Measurements from ENCODE around the gene LRRC4C.

LRRC4C gene

DNA sequence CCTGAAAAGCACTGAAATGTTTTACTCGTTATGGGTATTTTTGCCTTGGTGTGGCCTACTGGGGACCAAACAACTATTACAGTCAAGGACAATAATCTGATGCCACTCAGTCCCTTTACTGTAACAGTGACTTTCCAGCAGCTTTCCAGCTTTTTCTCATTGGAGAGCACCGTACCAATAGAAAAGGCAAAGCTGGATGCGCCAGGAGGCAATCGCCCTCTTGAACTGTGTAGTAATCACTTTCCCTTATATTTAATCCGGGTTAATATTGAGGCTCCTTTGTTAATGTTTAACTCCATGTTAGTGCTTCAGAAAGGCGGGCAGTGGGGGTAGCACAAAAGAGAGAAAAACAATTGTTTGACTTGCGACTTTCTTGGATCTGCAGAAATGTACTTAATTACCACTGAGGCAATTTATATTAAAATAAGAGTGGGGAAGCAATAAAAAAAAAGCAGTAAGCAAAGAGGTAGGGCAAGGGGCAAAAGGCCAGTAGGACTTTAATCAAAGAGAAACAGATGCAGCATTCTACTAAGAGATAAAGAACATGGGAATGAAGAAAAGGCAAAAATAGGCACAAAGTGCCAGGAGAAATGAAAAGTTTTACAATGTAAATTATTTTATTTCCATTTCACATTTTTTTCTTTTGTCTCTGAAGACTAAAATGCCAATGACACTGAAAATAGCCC, 81.6 kb downstream of the LRRC4C start:
- no peak for TF ChIP-seq JUND (IDR thresholded peaks at IDR 0.05; ENCODE audit: low read depth)
- in situ Hi-C loops (cut with HindIII; ENCODE audit: low pct_unique_long_range_greater_than_20kb, low sequenced_read_pairs): no loop called here

DNA sequence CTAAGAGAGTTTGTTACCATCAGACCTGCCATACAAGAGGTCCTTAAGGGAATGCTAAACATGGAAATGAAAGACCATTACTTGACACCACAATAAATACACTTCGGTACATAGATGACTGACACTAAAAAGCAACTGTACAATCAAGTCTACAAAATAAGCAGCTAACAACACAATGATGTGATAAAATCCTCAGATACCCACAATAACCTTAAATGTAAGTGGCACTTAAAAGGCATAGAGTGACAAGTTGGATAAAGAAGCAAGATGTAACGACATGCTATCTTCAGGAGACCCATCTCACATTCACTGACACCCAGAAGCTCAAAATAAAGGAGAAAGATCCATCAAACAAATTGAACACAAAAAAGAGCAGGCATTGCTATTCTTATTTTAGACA, 107.6 kb downstream of the LRRC4C start:
- no peak for TF ChIP-seq JUND (IDR thresholded peaks at IDR 0.05; ENCODE audit: low read depth)
- in situ Hi-C loops (cut with HindIII; ENCODE audit: low pct_unique_long_range_greater_than_20kb, low sequenced_read_pairs): no loop called here
- DNase-seq (ENCODE audit: low read depth in 1 of 2, low spot score in 1 of 2): no peak

More for the DNA sequence above, 81.6 kb downstream of the LRRC4C start:
- DNase-seq (ENCODE audit: low read depth in 1 of 2, low spot score in 1 of 2): no peak

DNA sequence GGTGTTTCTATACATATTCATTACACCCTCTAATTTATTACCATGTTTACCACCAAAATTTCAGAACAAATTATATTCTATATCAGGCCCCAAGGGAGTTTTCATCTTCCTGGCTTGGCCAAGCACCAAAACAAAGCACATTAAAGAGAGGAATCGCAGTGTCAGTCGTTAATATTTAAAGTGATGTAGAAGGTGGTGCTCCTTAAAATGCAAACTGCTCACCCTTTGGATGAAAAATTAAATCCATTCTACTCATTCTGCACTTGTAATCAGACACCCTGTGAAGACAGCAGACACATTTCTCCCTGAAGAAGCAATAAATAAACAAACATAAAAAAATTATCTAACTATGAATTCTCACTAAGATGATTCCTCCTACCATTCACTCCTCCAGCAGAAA, 113.4 kb downstream of the LRRC4C start:
- DNase-seq (ENCODE audit: low read depth in 1 of 2, low spot score in 1 of 2): no peak
- TF ChIP-seq JUND (IDR thresholded peaks at IDR 0.05; ENCODE audit: low read depth): no peak
- in situ Hi-C loops (cut with HindIII; ENCODE audit: low pct_unique_long_range_greater_than_20kb, low sequenced_read_pairs): no loop called here

DNA sequence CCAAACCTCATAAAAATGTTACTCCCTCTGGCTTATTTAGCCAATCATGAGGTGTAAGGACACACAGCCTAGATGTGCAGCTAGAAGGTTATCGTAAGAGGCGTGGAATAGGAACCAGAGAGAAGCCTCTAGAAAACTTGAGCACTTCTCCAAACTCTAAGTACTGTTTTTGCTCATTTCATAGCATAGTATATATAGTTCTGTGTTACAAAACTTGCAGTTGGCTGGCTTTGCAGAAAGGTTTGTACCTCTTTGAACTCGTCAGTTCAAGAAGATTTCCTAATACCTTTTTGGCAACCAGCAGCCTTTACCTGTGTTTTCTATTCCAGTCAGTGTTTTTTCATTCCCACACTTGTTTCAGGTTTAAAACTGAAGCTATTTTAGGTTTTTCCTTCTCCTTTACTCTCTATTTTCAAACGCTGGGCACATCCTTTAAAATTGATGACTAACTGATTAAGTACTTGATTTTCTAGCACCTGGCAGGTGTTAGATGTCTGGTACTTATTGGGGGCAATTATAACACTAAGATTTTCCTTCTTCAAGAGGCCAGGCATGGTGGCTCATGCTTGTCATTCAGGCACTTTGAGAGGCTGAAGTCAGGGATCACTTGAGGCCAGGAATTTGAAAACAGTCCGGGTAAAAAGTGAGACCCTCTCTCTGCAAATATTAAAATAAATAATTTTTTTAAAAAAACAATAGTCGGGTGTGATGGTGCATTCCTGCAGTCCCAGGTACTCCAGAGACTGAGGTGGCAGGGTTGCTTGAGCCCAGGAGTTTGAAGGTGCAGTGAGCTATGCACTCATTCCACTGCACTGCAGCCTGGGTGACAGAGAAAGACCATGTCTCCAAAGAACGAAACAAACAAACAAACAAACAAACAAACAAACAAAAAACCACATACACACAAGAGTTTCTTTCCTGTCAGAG, 125.2 kb downstream of the LRRC4C start:
- in situ Hi-C loops (cut with HindIII; ENCODE audit: low pct_unique_long_range_greater_than_20kb, low sequenced_read_pairs): no loop called here
- no peak for DNase-seq (ENCODE audit: low read depth in 1 of 2, low spot score in 1 of 2)
- no peak for TF ChIP-seq JUND (IDR thresholded peaks at IDR 0.05; ENCODE audit: low read depth)

DNA sequence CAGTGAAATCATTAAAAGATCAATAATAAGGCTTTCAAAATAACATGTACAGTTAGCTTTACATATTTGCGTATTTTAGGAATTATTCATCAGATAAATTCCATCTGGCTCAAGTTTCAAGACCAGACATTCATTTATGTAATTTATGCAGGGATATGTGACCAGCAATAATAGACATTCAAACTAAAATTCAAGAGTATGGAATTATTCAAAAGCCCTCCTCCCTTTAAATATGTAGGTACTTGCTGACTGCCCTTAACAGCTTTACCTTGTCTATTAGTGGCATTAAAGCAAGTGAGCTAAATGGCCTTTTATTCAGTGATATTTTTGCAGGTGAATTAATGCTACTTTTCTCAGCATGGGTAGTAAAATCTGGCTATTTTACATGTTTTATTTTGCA, 126.1 kb downstream of the LRRC4C start:
- DNase-seq (ENCODE audit: low read depth in 1 of 2, low spot score in 1 of 2): no peak
- TF ChIP-seq JUND (IDR thresholded peaks at IDR 0.05; ENCODE audit: low read depth): no peak

DNA sequence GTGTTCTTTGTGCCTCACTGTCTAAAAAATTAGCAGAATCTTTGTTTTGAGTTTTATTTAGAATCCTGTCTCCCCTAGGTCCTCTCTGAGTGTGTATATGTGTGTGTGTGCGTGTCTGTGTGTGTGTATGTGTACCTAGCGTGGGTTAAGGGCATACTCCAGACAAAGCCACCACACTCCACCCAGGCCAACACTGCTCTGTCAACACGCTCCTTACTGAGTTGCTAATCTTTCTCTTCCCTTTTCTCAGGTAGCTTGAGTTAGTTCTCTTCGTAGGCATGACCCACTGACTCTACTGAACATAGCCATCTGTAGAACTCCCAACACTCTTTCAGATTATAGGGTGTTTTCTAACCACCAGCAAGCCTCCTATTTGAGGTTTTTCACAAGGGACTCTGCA, 131.1 kb downstream of the LRRC4C start:
- no peak for TF ChIP-seq JUND (IDR thresholded peaks at IDR 0.05; ENCODE audit: low read depth)
- in situ Hi-C loops (cut with HindIII; ENCODE audit: low pct_unique_long_range_greater_than_20kb, low sequenced_read_pairs): no loop called here
- no peak for DNase-seq (ENCODE audit: low read depth in 1 of 2, low spot score in 1 of 2)

More for the DNA sequence above, 126.1 kb downstream of the LRRC4C start:
- in situ Hi-C loops (cut with HindIII; ENCODE audit: low pct_unique_long_range_greater_than_20kb, low sequenced_read_pairs): no loop called here

DNA sequence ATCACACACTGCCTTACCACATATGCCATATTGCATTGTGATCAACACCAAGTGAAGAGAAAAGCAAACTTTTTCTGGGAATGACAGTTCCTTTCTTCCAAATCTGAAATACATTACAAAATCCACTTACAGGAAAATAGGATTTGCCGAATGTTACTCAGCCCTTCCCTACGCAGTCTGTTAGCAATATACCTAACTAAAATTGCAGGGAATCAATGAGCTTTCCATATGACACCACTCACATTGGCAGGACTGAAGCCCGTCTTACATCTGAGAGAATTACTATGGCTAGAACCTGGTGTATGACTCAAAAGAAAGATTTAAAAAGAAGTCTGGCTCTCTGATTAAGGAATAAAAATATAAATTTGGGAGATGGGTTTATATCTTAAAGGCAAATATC, 136.0 kb downstream of the LRRC4C start:
- DNase-seq (ENCODE audit: low read depth in 1 of 2, low spot score in 1 of 2): no peak
- in situ Hi-C loops (cut with HindIII; ENCODE audit: low pct_unique_long_range_greater_than_20kb, low sequenced_read_pairs): no loop called here
- no peak for TF ChIP-seq JUND (IDR thresholded peaks at IDR 0.05; ENCODE audit: low read depth)

DNA sequence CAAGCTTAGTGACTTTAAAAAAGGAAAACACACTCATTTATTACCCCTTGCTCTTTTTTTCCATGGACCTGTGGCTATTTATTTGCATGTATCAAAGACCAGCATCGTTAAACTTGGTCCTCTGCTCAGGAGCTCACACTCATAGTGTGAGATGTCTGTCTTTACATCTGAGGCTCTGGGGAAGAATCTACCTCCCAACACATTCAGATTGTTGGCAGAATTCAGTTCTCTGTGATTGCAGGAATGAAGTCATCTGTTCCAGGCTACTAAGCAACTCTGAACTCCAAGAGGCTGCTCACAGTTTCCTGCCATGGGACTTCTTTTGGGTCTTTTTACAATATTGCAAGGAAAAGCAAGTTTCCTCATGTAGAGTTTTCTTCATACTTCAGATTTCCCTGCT, 138.8 kb downstream of the LRRC4C start:
- in situ Hi-C loops (cut with HindIII; ENCODE audit: low pct_unique_long_range_greater_than_20kb, low sequenced_read_pairs): no loop called here
- no peak for TF ChIP-seq JUND (IDR thresholded peaks at IDR 0.05; ENCODE audit: low read depth)
- DNase-seq (ENCODE audit: low read depth in 1 of 2, low spot score in 1 of 2): no peak

DNA sequence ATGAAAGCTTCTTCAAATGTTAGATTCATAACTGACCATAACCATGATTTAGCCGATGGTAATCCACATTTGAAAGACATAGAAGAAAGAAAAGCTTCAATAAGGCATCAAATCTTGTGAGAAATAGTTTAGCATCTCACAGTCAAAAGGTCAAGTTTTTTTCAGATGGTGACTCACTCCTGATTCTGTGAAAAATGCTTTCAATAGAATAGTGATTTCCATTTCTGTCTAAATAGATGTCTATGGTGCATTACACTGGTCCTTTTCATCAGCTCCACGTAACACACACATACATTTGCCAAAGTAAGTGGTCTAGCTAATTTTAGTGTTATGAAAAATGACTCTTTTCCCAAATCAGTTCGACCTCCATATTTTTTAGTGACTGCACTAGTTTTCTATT, 139.2 kb downstream of the LRRC4C start:
- DNase-seq (ENCODE audit: low read depth in 1 of 2, low spot score in 1 of 2): no peak
- in situ Hi-C loops (cut with HindIII; ENCODE audit: low pct_unique_long_range_greater_than_20kb, low sequenced_read_pairs): no loop called here

DNA sequence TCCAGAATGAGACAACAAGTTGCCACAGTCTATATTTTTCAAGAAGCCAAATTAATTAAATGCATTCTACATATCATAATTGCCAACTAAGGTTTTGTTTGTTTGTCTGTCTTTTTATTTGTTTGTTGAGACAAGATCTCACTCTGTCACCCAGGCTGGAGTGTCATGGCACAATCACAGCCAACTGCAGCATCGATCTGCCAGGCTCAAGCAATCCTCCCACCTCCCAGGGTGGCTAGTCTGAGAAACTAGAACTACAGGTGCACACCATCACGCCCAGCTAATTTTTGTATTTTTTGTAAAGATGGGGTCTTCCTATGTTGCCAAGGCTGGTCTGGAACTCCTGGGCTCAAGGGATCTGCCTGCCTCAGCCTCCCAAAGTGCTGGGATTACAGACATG, 140.0 kb downstream of the LRRC4C start:
- no peak for DNase-seq (ENCODE audit: low read depth in 1 of 2, low spot score in 1 of 2)
- TF ChIP-seq JUND (IDR thresholded peaks at IDR 0.05; ENCODE audit: low read depth): no peak
- in situ Hi-C loops (cut with HindIII; ENCODE audit: low pct_unique_long_range_greater_than_20kb, low sequenced_read_pairs): no loop called here

More for the DNA sequence above, 139.2 kb downstream of the LRRC4C start:
- TF ChIP-seq JUND (IDR thresholded peaks at IDR 0.05; ENCODE audit: low read depth): no peak

DNA sequence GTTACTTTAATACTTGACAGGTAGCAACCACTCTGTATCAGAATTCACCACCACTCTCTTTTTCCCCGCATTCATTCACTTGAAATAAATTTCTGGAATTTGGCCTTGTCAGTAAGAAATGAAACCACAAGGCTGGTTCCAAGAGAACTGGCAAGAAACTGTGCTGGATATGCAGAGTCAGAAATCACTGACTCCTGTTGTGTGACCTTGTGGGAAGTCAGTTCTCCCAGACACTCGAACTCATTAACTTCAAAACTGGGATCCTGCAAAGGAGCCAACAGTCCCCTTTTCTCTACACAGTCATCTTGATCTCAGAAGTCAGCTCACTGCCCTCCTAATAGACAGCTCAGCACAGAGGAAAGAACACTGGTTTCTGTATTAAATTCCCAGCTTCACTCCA, 142.7 kb downstream of the LRRC4C start:
- in situ Hi-C loops (cut with HindIII; ENCODE audit: low pct_unique_long_range_greater_than_20kb, low sequenced_read_pairs): no loop called here
- DNase-seq (ENCODE audit: low read depth in 1 of 2, low spot score in 1 of 2): no peak
- no peak for TF ChIP-seq JUND (IDR thresholded peaks at IDR 0.05; ENCODE audit: low read depth)

DNA sequence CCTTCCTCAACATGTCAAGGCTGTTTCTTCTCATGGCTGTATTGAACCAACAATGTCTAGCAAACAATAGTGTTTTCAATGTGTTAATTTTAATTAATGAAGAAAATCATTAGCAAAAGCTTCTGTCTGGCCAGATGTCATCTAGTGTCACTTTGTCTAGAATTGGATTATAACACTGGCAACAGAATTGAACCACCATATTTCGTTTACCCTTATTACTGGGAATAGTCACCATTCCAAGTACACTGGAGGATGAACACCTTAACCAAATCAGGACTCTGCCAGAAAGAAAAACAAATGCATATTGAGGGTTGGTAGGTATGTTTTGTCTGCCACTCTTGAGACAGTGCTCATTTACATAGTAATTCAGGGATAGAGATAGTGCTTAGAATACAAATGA, 146.2 kb downstream of the LRRC4C start:
- in situ Hi-C loops (cut with HindIII; ENCODE audit: low pct_unique_long_range_greater_than_20kb, low sequenced_read_pairs): no loop called here
- TF ChIP-seq JUND (IDR thresholded peaks at IDR 0.05; ENCODE audit: low read depth): no peak
- DNase-seq (ENCODE audit: low read depth in 1 of 2, low spot score in 1 of 2): no peak

DNA sequence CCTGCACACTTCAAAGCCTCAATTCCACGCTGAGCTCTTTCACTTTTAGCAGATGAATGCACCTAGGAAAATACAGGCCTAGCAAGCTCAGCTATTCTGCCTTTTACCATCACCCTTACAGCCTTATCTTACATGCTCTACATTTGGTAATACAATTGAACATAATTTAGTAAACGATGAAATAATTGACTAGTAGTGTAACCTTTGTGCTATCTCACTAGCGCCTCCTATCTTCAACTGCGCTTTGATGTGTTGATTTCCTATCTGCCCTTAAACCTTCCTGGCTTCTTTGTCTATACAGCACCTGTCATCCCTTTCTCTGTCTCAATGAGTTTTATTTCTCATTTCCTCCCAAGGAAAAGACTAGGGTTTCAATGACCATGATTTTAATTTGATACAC, 149.7 kb downstream of the LRRC4C start:
- no peak for TF ChIP-seq JUND (IDR thresholded peaks at IDR 0.05; ENCODE audit: low read depth)
- in situ Hi-C loops (cut with HindIII; ENCODE audit: low pct_unique_long_range_greater_than_20kb, low sequenced_read_pairs): no loop called here
- no peak for DNase-seq (ENCODE audit: low read depth in 1 of 2, low spot score in 1 of 2)

Data from T47D (cell line).